Hepatocyte (in vitro differentiated cells): ENCODE data around the gene IL1RL2. TPM values are rescaled to one million over a fixed set of nuclear protein-coding genes. Genes with fewer than 3 reads are reported as not detected.
A peak's percentile ranks its signal among the peaks of the same experiment; 100 is the strongest.

Experiments
- DNase-seq: peaks from one replicate; pipeline ENCODE4 v3.0.0-alpha.2; 2016; ENCODE audit warnings: low spot score
- H2AFZ ChIP-seq: fragments of 200-600 bp; sonication (generic); 2 replicates; pipeline ENCODE4 v1.6.0; 2016; ENCODE audit warnings: antibody characterized with exemption, mild to moderate bottlenecking
- H3K27ac ChIP-seq: fragments of 200-600 bp; sonication (generic); 2 replicates; pipeline ENCODE4 v1.5.1; 2016; ENCODE audit warnings: mild to moderate bottlenecking
- H3K27me3 ChIP-seq: fragments of 200-600 bp; sonication (generic); 2 replicates; pipeline ENCODE4 v1.6.1; 2016
- H3K36me3 ChIP-seq: fragments of 200-600 bp; sonication (generic); replicated peaks from 2 replicates; pipeline ENCODE4 v1.5.1; 2016; ENCODE audit warnings: low read depth; ENCODE audit not compliant: insufficient read depth
- H3K4me1 ChIP-seq: fragments of 200-600 bp; sonication (generic); 2 replicates; pipeline ENCODE4 v1.5.1; 2016; ENCODE audit warnings: mild to moderate bottlenecking, moderate library complexity; ENCODE audit not compliant: insufficient read depth
- H3K4me2 ChIP-seq: fragments of 200-600 bp; sonication (generic); 2 replicates; pipeline ENCODE4 v1.6.0; 2016
- H3K4me3 ChIP-seq: fragments of 200-600 bp; sonication (generic); 2 replicates; pipeline ENCODE4 v1.5.1; 2016; ENCODE audit warnings: mild to moderate bottlenecking
- H3K79me2 ChIP-seq: fragments of 200-600 bp; sonication (generic); 2 replicates; pipeline ENCODE4 v1.6.0; 2017; ENCODE audit warnings: mild to moderate bottlenecking
- H3K9me2 ChIP-seq: fragments of 200-600 bp; sonication (generic); replicated peaks from 2 replicates; pipeline ENCODE4 v1.6.0; 2017; ENCODE audit warnings: mild to moderate bottlenecking; ENCODE audit not compliant: insufficient read depth
- H3K9me3 ChIP-seq: fragments of 200-600 bp; sonication (generic); 2 replicates; pipeline ENCODE4 v1.5.1; 2016; ENCODE audit warnings: low read depth, mild to moderate bottlenecking
- H4K20me1 ChIP-seq: fragments of 200-600 bp; sonication (generic); 2 replicates; pipeline ENCODE4 v1.6.0; 2016; ENCODE audit warnings: mild to moderate bottlenecking; ENCODE audit not compliant: insufficient read depth, poor library complexity, severe bottlenecking
- EZH2 ChIP-seq: fragments of 200-600 bp; sonication (generic); IDR thresholded peaks from 2 replicates; pipeline ENCODE4 v1.6.1; 2016; ENCODE audit warnings: antibody characterized with exemption, mild to moderate bottlenecking, borderline replicate concordance
- EZH2phosphoT487 ChIP-seq: fragments of 200-600 bp; sonication (generic); IDR thresholded peaks from one replicate; pipeline ENCODE4 v1.6.1; 2018; ENCODE audit warnings: antibody characterized with exemption, mild to moderate bottlenecking, low read depth, moderate library complexity; ENCODE audit not compliant: unreplicated experiment, severe bottlenecking
- WGBS: methylation state at CpG from one replicate; pipeline ENCODE4 v1.1.6; 2016; ENCODE audit warnings: low lambda C conversion rate; ENCODE audit errors: missing lambda C conversion rate; 5-methylcytosine and 5-hydroxymethylcytosine counted together
- polyA plus RNA-seq: library from polyadenylated mRNA; unstranded; fragments of >200 nt; fragmentation: Nextera tagmentation; extraction: Ambion mirVana; gene quantifications from 2 replicates; pipeline ENCODE4 v1.2.1, GENCODE V29; 2016
- total RNA-seq: library from RNA; depleted of rRNA; stranded (reverse); fragments of >200 nt; gene quantifications from 2 replicates; pipeline ENCODE4 v1.2.3, GENCODE V29; 2014
- TF ChIP-seq, protein P1 (sequence below): fragments of 200-600 bp; sonication (generic); IDR thresholded peaks from 2 replicates; pipeline ENCODE4 v1.5.1; 2016; ENCODE audit warnings: antibody characterized with exemption, mild to moderate bottlenecking; ENCODE audit not compliant: poor library complexity

The IL1RL2 gene
- total and polyA plus RNA-seq, 2 experiments from 2014 or later, result 1.3 TPM; not detected in 1

- Histone ChIP-seq H3K27me3 (no peaks in the 10 kb centered on the region), H3K4me2 (no peak overlapping the region), H2AFZ (no peak overlapping the region), H3K79me2 (no peaks in the 10 kb centered on the region), H3K4me1 (no peaks in the 10 kb centered on the region), H4K20me1 (no peaks in the 10 kb centered on the region), H3K9me3 (no peaks in the 10 kb centered on the region), H3K4me3 (no peak overlapping the region), H3K27ac (no peak overlapping the region), H3K9me2 (no peaks in the 10 kb centered on the region), H3K36me3 (no peaks in the 10 kb centered on the region)
- no peak for DNase-seq
- 86% methylated on average over 1 of the region's 1 CpG for WGBS
- TF ChIP-seq EZH2phosphoT487, result no peak
- TF ChIP-seq, protein P1, sequence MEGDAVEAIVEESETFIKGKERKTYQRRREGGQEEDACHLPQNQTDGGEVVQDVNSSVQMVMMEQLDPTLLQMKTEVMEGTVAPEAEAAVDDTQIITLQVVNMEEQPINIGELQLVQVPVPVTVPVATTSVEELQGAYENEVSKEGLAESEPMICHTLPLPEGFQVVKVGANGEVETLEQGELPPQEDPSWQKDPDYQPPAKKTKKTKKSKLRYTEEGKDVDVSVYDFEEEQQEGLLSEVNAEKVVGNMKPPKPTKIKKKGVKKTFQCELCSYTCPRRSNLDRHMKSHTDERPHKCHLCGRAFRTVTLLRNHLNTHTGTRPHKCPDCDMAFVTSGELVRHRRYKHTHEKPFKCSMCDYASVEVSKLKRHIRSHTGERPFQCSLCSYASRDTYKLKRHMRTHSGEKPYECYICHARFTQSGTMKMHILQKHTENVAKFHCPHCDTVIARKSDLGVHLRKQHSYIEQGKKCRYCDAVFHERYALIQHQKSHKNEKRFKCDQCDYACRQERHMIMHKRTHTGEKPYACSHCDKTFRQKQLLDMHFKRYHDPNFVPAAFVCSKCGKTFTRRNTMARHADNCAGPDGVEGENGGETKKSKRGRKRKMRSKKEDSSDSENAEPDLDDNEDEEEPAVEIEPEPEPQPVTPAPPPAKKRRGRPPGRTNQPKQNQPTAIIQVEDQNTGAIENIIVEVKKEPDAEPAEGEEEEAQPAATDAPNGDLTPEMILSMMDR, result no peak
Observed at GRCh38 chr2:102253140-102253752, 66.4 kb downstream of the IL1RL2 start.

- DNase-seq, result no peak
- Histone ChIP-seq H3K27me3 (no peaks in the 10 kb centered on the region), H3K4me3 (no peak overlapping the region), H3K9me3 (no peaks in the 10 kb centered on the region), H3K79me2 (no peaks in the 10 kb centered on the region), H4K20me1 (no peaks in the 10 kb centered on the region), H3K27ac (no peak overlapping the region), H2AFZ (no peak overlapping the region), H3K9me2 (no peaks in the 10 kb centered on the region), H3K4me1 (no peaks in the 10 kb centered on the region), H3K4me2 (no peak overlapping the region), H3K36me3 (no peaks in the 10 kb centered on the region)
- 70% methylated on average over 2 of the region's 2 CpGs for WGBS
- TF ChIP-seq EZH2phosphoT487 (no peak), EZH2 (no peak)
- TF ChIP-seq, protein P1, result peak; percentile 30
Observed at GRCh38 chr2:102253753-102254150, 66.9 kb downstream of the IL1RL2 start.

DNA sequence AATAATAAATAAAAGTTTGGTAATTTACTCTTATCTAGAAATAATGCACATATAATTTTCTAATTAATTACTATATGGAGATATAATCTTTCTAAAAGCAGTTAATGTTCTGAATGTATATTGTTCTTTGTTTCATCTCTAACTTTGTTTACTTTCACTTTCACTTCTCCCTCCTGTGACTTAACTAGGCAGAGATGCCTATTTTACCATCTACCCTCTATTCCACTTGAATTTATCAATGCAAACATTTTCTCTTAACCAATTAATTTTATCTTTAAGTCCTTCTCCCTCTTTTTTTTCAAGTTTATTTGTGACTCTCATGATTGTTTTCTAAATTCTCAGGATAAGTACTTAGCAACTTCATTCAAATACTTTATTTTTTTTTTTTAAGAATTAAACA, 69.5 kb downstream of the IL1RL2 start:
- Histone ChIP-seq H3K4me1 (no peaks in the 10 kb centered on the region), H3K79me2 (no peaks in the 10 kb centered on the region), H3K27me3 (no peaks in the 10 kb centered on the region), H3K4me3 (no peak overlapping the region), H3K9me3 (no peaks in the 10 kb centered on the region), H2AFZ (no peak overlapping the region), H4K20me1 (no peaks in the 10 kb centered on the region), H3K4me2 (no peak overlapping the region), H3K27ac (no peak overlapping the region), H3K36me3 (no peaks in the 10 kb centered on the region), H3K9me2 (no peaks in the 10 kb centered on the region)
- DNase-seq, result no peak
- TF ChIP-seq, protein P1, result no peak
- TF ChIP-seq EZH2phosphoT487 (no peak), EZH2 (no peak)
